ENCODE results near the gene RLF.

DNA sequence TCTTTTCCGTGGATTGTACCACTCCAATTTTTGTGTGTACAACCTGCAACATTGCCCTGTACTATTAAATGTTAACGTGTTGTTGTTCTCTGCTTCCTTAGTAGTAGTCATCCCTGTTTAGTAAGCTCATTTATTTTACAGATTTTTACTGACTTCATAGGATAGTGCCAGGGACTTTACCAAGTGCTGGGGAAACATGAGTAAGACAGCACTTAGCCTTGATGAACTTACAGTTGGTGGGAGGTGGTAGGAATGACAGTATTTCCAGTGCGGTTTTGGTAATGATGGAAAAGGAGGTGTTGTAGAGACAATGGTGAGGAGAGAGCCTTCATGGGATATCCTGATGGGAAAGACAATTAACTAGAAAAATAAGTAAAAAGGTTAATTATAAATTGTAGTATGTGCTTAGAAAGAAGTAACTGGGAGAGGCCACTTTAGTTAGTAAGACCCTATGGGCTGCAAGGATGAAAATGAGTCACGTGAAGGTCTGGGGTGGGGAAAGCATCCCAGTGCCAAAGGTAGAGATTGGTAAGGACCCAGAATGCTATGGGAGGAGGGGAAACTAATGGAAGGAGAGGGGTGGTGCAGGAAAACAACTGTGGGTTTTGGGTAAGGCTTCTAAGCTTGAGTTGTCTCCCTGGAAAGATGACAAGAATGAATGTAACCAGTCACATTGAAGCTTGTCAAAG lies 1.7 kb downstream of the RLF start:
- TF ChIP-seq POLR2AphosphoS5 (IDR thresholded peaks at IDR 0.05) = no peak
- TF ChIP-seq CTCF (IDR thresholded peaks at IDR 0.05) = no peak
- TF ChIP-seq POLR2A (IDR thresholded peaks at IDR 0.05) = no peak
